Measurements from ENCODE around the gene TRAPPC2L. TPM values are rescaled to one million over a fixed set of nuclear protein-coding genes. Genes with fewer than 3 reads are reported as not detected.
A peak's percentile ranks its signal among the peaks of the same experiment; 100 is the strongest.

TRAPPC2L gene
- total and polyA plus RNA-seq, 2 of the 13 experiments (the other 11 are each of a cell fraction or from before 2014, with no cell fraction given): 96.3 to 107 TPM

DNA sequence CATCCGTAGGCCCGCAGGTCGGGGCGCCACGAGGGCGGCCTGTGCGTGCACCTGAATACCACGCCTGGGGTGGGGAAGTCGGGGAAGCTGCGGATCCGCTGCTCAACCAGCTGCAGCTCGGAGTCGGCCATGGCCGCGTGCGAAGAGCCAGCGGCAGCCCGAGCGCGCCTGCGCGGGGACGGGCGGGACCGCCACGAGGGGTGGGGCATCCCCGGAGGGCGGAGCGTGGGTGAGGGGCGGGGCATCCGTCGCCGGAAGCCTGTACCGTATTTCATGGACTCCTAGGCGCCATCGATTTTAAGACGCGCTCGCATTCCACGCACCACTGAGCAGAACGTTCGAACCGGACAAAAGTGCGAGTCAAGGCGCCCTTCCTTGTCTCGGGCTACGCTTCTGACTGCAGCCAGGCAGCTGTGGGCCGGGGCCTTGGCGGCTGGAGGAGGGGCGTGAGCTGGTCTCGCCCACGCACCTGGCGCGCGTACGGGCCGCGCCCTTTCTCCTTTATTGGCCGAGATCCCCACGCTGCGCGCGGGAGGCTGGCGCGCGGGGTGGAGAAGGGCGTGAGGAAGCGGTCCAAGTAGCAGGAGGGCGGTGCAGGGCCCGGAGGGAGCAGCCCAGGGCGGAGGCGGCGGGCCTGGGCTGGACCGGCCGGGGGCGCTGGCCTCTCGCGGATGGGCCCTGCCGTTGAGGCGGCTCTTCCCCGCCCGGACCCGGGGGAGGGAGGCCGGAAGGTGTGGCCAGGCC is 45.0 kb upstream of the TRAPPC2L start, which contains the start of gene APRT (continued):
- TF ChIP-seq, protein P1, sequence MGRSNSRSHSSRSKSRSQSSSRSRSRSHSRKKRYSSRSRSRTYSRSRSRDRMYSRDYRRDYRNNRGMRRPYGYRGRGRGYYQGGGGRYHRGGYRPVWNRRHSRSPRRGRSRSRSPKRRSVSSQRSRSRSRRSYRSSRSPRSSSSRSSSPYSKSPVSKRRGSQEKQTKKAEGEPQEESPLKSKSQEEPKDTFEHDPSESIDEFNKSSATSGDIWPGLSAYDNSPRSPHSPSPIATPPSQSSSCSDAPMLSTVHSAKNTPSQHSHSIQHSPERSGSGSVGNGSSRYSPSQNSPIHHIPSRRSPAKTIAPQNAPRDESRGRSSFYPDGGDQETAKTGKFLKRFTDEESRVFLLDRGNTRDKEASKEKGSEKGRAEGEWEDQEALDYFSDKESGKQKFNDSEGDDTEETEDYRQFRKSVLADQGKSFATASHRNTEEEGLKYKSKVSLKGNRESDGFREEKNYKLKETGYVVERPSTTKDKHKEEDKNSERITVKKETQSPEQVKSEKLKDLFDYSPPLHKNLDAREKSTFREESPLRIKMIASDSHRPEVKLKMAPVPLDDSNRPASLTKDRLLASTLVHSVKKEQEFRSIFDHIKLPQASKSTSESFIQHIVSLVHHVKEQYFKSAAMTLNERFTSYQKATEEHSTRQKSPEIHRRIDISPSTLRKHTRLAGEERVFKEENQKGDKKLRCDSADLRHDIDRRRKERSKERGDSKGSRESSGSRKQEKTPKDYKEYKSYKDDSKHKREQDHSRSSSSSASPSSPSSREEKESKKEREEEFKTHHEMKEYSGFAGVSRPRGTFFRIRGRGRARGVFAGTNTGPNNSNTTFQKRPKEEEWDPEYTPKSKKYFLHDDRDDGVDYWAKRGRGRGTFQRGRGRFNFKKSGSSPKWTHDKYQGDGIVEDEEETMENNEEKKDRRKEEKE (IDR thresholded peaks at IDR 0.05): no peak
- peak; percentile 90 for TF ChIP-seq WIZ (CRISPR knock-in tag; IDR thresholded peaks at IDR 0.05)
- no peak; the same call in 1 of the 2 replicates for TF ChIP-seq ZFYVE20 (CRISPR knock-in tag; IDR thresholded peaks at IDR 0.05; ENCODE audit: borderline replicate concordance, low read depth)
- no peak for TF ChIP-seq CC2D1A (CRISPR knock-in tag; IDR thresholded peaks at IDR 0.05)
- no peak for TF ChIP-seq HNF4A (CRISPR knock-in tag; IDR thresholded peaks at IDR 0.05)
- TF ChIP-seq ZNF3 (CRISPR knock-in tag; IDR thresholded peaks at IDR 0.05): no peak
- peak; percentile 90 for TF ChIP-seq TAF1 (CRISPR knock-in tag; IDR thresholded peaks at IDR 0.05)
- TF ChIP-seq ETV5 (CRISPR knock-in tag; IDR thresholded peaks at IDR 0.05; ENCODE audit: borderline replicate concordance): peak; percentile 79
- TF ChIP-seq ZNF451 (CRISPR knock-in tag; IDR thresholded peaks at IDR 0.05): no peak; the same call in 1 of the 2 replicates
- TF ChIP-seq ZNF34 (CRISPR knock-in tag; IDR thresholded peaks at IDR 0.05; ENCODE audit: borderline replicate concordance): peak; percentile 76; the same call in 1 of the 2 replicates
- TF ChIP-seq CREM (IDR thresholded peaks at IDR 0.05): no peak
- TF ChIP-seq CREM (CRISPR knock-in tag; IDR thresholded peaks at IDR 0.05): 0 out of 2 replicates have a peak, but pooled peaks have one; percentile 8
- TF ChIP-seq, protein P2, sequence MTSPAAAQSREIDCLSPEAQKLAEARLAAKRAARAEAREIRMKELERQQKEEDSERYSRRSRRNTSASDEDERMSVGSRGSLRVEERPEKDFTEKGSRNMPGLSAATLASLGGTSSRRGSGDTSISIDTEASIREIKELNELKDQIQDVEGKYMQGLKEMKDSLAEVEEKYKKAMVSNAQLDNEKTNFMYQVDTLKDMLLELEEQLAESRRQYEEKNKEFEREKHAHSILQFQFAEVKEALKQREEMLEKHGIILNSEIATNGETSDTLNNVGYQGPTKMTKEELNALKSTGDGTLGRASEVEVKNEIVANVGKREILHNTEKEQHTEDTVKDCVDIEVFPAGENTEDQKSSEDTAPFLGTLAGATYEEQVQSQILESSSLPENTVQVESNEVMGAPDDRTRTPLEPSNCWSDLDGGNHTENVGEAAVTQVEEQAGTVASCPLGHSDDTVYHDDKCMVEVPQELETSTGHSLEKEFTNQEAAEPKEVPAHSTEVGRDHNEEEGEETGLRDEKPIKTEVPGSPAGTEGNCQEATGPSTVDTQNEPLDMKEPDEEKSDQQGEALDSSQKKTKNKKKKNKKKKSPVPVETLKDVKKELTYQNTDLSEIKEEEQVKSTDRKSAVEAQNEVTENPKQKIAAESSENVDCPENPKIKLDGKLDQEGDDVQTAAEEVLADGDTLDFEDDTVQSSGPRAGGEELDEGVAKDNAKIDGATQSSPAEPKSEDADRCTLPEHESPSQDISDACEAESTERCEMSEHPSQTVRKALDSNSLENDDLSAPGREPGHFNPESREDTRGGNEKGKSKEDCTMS (CRISPR knock-in tag; conservative IDR thresholded peaks at IDR 0.05): no peak
- TF ChIP-seq ZC3H4 (CRISPR knock-in tag; IDR thresholded peaks at IDR 0.05; ENCODE audit: borderline replicate concordance): no peak
- peak; percentile 12; the same call in 1 of the 2 replicates for TF ChIP-seq ZSCAN20 (CRISPR knock-in tag; IDR thresholded peaks at IDR 0.05; ENCODE audit: borderline replicate concordance)
- TF ChIP-seq, protein P3, sequence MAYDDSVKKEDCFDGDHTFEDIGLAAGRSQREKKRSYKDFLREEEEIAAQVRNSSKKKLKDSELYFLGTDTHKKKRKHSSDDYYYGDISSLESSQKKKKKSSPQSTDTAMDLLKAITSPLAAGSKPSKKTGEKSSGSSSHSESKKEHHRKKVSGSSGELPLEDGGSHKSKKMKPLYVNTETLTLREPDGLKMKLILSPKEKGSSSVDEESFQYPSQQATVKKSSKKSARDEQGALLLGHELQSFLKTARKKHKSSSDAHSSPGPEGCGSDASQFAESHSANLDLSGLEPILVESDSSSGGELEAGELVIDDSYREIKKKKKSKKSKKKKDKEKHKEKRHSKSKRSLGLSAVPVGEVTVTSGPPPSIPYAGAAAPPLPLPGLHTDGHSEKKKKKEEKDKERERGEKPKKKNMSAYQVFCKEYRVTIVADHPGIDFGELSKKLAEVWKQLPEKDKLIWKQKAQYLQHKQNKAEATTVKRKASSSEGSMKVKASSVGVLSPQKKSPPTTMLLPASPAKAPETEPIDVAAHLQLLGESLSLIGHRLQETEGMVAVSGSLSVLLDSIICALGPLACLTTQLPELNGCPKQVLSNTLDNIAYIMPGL (CRISPR knock-in tag; IDR thresholded peaks at IDR 0.05; ENCODE audit: borderline replicate concordance in 1 of 2, low read depth in 1 of 2): peak; percentile 70 to 97; a peak in 3 of 4 replicates
- no peak for TF ChIP-seq PLRG1 (conservative IDR thresholded peaks at IDR 0.05)
- TF ChIP-seq ZNF335 (CRISPR knock-in tag; IDR thresholded peaks at IDR 0.05): peak; percentile 57; the same call in 1 of the 2 replicates
- peak; percentile 28; the same call in 1 of the 2 replicates for TF ChIP-seq ZNF772 (CRISPR knock-in tag; IDR thresholded peaks at IDR 0.05)
- TF ChIP-seq MBNL3 (CRISPR knock-in tag; conservative IDR thresholded peaks at IDR 0.05): no peak
- no peak for TF ChIP-seq NPAS2 (CRISPR knock-in tag; IDR thresholded peaks at IDR 0.05; ENCODE audit: borderline replicate concordance)
- TF ChIP-seq GATAD1 (CRISPR knock-in tag; IDR thresholded peaks at IDR 0.05): peak; percentile 63
- TF ChIP-seq MAFK (conservative IDR thresholded peaks at IDR 0.05 in 1 of 2, IDR thresholded peaks at IDR 0.05 in 1 of 2; ENCODE audit: low read length in 2 of 2): peak in 1 of 2 experiments; percentile 38; a peak in 2 of 4 replicates
- peak; percentile 95 for TF ChIP-seq ZNF546 (CRISPR knock-in tag; conservative IDR thresholded peaks at IDR 0.05)

All from HepG2 (cell line).